Epithelial cell of esophagus (primary cell): ENCODE results near the gene ATF7IP2.
"Not testable (repeated sequence)": the region's sequence is repeated elsewhere in the genome, so short reads cannot be mapped to it uniquely, and the experiment has no call there.

Source experiments
- DNase-seq: peaks from one replicate; pipeline ENCODE4 v3.0.0; 2010; ENCODE audit warnings: low read depth
- H3K4me3 ChIP-seq: 2 replicates; pipeline ENCODE4 v1.5.1; 2011; ENCODE audit warnings: mild to moderate bottlenecking, low read length, control low read depth
- CTCF ChIP-seq: IDR thresholded peaks from 2 replicates; pipeline ENCODE4 v1.5.1; 2011; ENCODE audit warnings: low read depth, mild to moderate bottlenecking, low read length, control low read depth, inconsistent platforms; ENCODE audit not compliant: insufficient read depth; ENCODE audit errors: missing control alignments

Gene ATF7IP2

GRCh38 chr16:10466313-10466712 lies 80.5 kb downstream of the ATF7IP2 start:
- no peak overlapping the region for H3K4me3 ChIP-seq
- no peak for DNase-seq
- TF ChIP-seq CTCF, result no peak

- no peak for DNase-seq
- no peak overlapping the region for H3K4me3 ChIP-seq
- no peak for TF ChIP-seq CTCF
Measured at GRCh38 chr16:10466861-10467260, 81.0 kb downstream of the ATF7IP2 start.

GRCh38 chr16:10476636-10477035 lies 90.8 kb downstream of the ATF7IP2 start:
- not testable (repeated sequence) for DNase-seq, H3K4me3 ChIP-seq

GRCh38 chr16:10480151-10480550 lies 94.3 kb downstream of the ATF7IP2 start:
- TF ChIP-seq CTCF, result no peak
- no peak for DNase-seq

GRCh38 chr16:10485159-10485558 lies 99.3 kb downstream of the ATF7IP2 start:
- DNase-seq, result no peak
- no peak for TF ChIP-seq CTCF
- H3K4me3 ChIP-seq, result no peak overlapping the region

More at GRCh38 chr16:10480151-10480550, 94.3 kb downstream of the ATF7IP2 start:
- no peak overlapping the region for H3K4me3 ChIP-seq

- DNase-seq, result no peak
- no peak for TF ChIP-seq CTCF
- H3K4me3 ChIP-seq, result no peak overlapping the region
Measured at GRCh38 chr16:10485698-10486382, 100.0 kb downstream of the ATF7IP2 start.

GRCh38 chr16:10490141-10490540 lies 104.3 kb downstream of the ATF7IP2 start:
- no peak for TF ChIP-seq CTCF
- DNase-seq, result no peak
- no peak overlapping the region for H3K4me3 ChIP-seq
